ENCODE measurements around the gene EML4.

EML4 gene

DNA sequence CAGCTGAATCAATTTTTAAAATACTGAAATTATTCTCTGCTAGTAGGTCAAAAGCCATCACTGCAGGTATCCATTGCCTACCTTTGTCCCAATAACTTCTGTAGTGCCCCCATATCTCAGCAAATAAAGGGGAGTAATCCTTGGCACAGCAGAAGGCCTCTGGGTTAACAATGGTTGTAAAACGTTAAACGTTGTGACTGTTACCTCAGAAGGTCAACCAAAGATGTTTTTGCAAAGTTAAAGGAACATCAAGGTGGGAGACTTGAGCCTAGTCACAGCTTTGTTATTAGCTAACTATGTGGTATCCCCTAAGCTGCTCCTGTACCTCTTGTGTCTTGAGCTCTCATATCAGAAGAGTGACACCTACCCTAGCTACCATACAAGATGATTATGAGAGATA is 131.4 kb downstream of the EML4 start:
- DNase-seq (ENCODE audit: low read depth in 2 of 2) = no peak

DNA sequence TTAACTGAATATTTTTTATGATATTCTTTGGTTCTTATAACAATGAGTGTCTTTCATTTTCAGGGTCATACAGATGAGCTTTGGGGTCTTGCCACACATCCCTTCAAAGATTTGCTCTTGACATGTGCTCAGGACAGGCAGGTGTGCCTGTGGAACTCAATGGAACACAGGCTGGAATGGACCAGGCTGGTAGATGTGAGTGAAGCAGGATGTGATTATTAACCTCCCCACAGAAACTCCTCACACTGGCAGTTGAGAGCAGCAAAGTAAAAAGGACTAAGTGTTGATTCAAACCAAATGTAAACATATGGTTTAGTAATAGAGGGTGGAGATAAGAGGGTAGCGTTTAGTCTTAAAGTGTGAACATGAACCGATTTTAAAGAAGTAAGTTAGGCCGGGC is 134.1 kb downstream of the EML4 start:
- DNase-seq (ENCODE audit: low read depth in 2 of 2) = no peak

DNA sequence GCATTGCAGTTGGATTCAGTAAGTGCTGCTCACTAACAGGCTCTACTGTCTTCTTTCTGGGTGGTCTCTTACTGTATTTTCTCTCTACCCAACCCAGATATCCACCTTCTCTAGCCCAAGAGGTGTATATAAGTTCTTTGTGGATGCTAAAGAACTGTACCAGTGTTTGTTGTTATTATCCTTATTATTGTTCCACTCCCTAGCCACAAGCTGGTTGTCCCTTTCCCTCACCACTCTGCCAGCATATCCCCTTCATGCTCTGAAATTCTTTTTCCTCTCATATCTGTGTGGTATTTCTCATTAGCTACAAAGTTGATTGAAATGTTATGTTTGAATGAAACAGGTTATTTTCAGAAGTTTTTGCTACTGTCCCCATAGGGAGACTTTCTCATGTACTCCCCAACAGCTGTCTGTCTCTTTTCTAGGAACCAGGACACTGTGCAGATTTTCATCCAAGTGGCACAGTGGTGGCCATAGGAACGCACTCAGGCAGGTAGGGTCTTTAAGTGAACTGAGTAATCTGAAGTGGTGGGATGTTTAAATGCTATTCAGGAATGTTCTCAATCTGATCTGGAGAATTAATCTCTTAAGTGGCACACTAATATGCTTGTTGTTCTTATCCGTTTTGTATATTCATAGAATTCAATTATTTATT is 135.0 kb downstream of the EML4 start:
- no peak for DNase-seq (ENCODE audit: low read depth in 2 of 2)

DNA sequence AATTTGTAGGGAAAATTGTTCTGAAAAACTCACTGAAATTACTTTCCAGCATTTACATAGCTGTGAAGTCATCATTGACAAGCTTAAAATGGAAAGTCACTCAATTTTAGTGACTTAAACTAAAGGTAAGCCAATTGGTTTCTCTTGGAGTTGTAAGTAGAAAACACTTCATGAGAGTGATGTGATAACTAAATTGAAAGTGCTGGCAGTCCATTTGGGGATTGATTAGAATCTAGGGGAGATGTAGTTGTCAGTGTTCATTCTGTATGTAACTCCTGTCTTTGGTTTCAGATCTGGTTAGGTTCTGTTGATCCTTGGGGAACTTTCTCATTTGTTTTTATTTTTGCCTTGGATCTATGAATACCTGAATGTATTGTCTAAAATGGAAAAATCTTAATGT is 138.0 kb downstream of the EML4 start:
- DNase-seq (ENCODE audit: low read depth in 2 of 2) = no peak

DNA sequence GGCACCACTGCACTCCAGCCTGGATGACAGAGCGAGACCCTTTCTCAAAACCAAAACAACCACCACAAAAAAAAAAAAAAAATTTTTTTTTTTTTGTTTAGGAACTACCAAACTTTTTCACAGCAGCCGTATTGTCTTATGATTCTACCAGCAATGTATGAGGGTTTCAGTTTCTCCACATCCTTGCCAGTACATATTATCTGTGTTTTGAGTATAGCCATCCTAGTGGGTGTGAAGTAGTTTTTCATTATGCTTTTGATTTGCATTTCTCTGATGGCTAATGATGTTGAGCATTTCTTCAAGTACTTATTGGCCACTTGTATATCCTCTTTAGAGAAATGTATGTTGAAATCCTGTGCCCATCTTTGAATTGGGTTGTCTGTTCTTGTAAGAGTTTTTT is 140.2 kb downstream of the EML4 start:
- DNase-seq (ENCODE audit: low read depth in 2 of 2) = no peak

DNA sequence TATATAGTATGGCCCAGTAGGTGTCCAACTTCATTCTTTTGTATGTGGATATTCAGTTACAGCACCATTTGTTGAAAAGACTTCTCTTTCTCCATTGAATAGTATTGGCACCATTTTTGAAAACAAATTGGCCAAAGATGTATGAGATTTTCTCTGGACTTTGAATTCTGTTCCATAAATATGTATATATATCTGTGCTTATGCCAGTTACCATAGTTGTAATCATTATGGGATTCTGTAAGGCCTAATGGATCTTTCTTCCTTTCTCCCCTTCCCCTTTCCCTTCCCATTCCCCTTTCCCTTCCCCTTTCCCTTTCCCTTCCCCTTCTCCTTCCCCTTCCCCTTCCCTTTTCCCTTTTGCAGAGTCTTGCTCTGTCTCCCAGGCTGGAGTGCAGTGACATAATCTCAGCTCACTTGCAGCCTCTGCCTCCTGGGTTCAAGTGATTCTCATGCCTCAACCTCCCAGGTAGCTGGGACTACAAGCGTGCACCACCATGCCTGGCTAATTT is 140.9 kb downstream of the EML4 start:
- no peak for DNase-seq (ENCODE audit: low read depth in 2 of 2)

DNA sequence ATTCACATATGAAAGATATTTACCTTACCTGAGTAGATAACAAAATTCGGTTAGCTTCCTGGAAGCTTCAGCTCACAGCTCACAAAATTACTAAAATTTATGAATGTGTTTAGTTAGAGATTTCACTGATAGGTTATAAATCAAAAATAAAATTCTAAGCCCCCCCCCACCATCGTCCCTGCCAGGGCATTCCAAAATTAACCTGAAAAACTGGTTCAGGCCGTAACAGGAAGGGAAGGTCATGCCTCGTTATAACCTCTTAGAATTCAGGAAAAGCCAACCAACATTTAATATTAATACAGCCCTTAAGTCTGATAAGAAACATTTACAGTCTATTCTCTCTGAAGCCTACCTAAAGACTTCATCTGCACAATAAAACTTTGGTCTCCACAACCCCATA is 143.0 kb downstream of the EML4 start:
- no peak for DNase-seq (ENCODE audit: low read depth in 2 of 2)

DNA sequence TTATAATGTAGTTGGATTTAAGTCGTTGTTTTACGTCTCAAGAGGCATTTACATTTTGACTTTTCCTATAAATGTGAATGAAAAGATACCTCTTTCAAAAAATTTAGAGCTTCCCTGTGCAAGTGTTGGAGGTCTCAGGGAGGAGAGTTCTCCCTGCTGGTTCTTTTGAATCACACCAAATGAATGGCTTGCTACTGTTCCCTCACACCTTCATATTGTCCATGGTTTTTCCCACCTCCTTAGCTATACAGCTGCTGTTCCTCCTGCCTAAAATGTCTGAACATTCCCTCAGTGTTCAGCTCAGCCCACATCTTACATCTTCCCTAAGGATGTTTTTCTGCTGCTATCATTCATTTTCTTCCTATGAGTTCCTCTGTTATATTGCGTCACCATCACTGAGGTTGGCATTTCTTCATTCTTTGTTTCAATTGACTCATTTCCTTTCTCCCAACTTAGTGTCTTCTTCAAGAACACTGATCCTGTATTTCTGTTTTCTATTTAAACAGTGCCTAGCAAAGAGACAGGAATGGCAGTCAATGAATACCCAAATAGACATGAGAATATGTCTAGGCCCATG is 145.8 kb downstream of the EML4 start:
- no peak for DNase-seq (ENCODE audit: low read depth in 2 of 2)

DNA sequence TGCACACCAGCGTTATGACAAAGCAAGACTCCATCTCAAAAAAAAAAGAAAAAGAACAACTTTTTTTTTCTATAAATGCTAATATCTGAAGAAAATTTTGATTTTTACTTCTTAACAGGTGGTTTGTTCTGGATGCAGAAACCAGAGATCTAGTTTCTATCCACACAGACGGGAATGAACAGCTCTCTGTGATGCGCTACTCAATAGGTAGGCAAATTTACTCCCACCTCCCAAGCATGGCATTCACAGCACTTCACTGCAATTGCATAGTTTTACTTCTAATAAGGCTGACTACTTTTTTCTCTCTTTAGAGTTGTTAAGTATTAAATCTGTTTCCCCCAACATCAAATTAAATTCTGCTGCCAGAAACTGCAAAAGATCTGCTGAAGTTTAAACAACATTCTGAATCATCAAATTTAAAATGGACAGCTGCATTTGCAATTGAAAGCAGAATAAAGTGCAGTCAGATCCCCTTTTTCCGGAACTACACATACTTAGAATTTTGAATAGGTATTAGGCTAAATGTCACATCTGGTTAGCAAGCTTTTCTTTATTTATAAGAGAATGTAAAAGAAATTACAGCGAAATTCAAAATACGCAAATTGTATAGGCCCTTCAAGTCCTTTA is 146.8 kb downstream of the EML4 start:
- no peak for DNase-seq (ENCODE audit: low read depth in 2 of 2)

DNA sequence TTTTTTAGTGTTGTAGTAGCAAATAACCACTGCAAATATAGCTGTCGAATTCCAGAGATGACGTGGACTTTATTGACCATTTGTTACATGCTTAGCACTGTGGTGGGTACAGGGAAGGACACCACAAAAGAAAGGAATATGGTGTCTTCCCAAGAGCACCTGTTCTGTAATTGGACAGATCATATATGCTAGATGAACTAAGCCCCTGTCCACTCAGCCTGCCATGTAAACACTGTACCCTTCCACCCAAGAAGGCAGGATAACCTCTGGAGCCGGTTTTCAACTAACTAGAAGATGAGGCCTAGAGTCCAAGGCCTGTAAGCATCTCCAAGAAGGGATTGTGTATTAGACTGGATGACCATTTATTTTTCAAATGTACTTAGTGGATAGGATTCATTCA is 147.8 kb downstream of the EML4 start:
- no peak for DNase-seq (ENCODE audit: low read depth in 2 of 2)

DNA sequence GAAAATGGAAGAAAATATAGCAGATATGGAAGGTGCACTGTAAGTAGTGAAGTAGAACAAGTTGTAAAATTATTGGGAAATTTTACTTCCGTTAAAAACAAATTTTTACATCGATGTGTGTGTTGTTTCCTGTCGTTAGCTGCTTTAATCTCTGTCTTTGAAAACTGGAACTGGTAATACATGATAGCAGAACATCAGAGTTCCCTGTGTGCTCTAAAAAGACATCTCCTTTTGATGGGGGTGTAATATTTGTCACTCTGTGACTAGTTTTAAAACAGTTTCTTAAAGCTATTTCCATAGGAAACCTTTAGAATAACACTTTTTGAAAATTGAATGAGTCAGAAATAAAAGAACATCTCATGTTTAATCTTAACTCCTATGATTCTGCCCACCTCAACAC is 148.3 kb downstream of the EML4 start:
- no peak for DNase-seq (ENCODE audit: low read depth in 2 of 2)

DNA sequence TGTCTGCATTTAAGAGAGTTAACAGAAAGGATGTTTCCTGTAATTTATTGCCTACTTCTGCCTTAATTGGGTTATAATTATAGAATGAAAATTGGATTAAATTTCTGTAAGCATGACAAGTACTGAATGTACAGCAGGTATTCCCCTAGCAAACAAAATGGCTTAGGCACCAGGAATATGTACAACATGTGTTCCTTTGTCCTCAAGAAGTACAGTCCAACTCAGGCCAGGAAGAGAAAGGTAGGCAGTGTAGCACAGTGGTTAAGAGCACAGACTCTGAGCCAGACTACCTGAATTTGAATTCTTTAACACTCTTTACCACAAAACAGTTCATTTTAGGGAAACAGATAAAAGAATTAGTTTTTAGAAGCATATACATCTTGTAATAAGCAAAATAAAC is 148.8 kb downstream of the EML4 start:
- no peak for DNase-seq (ENCODE audit: low read depth in 2 of 2)

DNA sequence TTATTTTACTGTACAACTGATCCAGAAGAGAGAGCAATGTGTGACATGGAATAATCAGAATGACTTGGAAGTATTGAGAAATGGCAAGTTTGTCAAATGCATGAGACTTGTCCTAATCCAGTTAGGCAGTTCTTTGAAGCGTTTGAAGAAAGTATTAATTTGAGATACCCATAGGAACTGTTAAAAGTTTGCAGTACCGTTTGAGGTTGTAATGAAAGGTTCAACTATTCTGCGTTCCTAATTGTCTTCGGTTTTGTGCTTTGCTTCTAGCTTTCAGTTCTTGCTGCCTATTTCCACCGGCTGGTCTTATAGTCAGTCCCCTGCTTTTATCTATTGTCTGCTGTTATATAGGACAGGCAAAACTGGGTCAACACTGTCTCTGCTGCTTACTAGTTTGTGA is 150.1 kb downstream of the EML4 start:
- no peak for DNase-seq (ENCODE audit: low read depth in 2 of 2)

DNA sequence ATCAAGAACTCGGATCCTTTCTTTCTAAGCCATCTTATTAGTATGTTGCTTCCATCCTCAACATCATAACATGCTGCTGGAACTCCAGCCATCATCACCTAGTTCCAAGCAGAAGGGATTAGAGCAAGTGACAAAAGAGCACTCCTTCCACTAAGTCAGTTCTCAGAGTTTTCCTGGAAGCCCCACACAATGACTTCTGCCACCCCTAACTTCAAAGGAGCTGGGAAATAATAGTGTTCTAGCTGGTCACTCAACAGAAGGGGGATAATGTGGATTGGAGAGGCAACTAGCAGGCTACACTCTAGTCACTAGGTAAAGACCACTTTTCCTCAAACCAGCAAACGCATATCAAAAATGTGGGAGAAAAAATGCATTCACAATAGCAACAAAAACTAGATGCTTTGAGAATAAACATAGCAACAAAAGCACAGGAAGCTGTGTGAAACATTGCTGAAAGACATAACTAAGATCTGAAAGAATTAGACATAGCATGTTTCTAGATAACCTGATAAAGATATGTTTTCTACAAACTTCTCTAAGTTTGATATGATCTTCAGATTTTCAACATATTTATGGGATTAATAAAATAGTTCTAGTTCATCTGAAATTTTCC is 152.4 kb downstream of the EML4 start:
- no peak for DNase-seq (ENCODE audit: low read depth in 2 of 2)

DNA sequence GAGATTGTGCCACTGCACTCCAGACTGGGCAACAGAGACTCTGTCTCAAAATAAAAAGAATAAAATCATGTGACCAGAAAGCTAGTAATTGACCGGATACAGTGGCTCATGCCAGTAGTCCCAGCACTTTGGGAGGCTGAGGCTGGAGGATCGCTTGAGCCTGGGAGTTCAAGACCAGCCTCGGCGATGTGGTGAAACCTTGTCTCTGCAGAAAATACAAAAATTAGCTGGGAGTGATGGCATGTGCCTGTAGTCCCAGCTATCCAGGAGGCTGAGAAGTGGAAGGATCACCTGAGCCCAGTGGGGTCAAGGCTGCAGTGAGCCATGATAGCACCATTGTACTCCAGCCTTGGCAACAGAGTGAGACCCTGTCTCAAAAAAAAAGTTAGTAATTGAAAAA is 155.1 kb downstream of the EML4 start:
- no peak for DNase-seq (ENCODE audit: low read depth in 2 of 2)

DNA sequence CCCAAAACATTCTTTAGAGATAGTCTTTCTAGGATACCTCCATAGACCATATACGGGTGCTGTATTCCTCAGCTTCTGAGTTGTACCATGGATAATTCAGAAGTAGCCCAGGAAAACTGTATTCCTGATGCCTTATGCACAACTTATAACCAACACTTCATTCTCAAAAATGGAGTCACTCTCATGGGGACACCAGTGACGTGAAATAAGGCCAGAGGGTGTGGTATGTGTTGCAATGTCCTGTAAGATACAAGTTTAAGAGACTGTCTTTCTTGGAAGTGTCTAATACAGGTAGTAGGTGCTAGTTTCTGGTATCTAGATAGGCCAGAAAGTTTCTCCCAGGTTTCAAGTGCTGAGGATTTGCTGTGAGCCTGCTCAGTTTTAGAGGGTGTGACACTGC is 155.8 kb downstream of the EML4 start:
- DNase-seq (ENCODE audit: low read depth in 2 of 2) = no peak

DNA sequence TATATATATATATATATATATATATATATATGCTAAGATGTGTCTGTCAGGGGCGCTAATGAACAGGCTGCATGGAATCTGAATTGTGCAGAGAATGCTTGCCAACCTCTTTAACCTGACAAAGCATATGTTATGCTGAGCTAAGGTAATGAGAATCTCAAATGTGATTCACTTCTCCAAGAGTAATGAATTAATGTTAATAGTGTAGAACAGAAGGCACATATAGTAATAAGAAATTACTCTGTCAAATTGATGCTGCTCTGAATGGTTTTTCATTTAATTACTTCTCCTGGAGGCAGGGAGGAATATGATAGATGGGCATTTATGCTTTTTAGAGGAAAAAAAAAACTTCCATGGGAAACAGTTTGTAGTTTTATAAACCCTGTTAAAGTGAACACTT is 156.5 kb downstream of the EML4 start:
- no peak for DNase-seq (ENCODE audit: low read depth in 2 of 2)

DNA sequence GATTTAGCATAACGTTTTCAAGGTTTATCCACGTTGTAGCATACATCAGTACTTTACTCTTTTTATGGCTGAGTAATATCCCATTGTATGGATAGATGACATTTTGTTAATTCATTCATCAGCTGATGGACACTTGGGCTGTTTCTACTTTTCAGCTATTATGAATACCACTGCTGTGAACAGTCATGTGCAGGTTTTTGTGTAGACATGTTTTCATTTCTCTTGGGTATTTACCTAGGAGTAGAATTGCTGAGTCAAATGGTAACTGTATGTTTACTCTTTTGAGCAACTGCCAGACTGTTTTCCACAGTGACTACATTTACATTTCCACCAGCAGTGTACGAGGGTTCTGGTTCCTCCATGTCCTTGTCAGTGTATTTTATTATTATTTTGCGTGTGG is 158.0 kb downstream of the EML4 start:
- DNase-seq (ENCODE audit: low read depth in 2 of 2) = no peak

DNA sequence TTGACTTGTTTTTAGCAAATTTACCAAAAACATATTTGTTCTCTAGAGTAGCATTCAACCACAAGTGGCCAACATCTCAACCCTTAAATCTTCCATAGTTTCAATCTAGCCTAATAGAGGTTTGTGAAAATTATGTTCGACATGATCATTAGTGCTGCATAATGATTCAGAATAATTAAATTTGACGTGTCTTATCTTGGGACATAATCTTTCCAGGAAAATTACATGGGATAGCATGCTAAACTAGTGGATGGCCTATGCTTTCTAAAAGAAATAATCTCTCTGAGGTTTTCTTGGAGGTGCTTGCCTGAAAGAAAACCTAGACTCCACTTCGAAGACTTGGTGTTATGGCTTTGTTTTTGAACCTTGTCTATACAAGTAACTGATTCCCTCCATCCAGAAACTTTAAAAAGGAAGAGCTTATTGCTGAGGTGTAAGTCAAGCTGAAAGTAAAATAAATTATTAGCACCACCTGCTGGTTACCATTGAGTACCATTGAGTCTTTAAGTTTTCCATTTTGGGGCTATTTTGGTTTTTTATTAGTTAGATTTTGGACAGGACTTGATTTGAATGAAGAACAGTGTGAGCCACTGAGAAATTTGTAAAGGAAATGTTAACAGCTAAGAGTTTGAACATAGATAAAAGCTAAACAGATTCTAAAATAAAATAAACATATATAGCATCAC is 159.1 kb downstream of the EML4 start:
- DNase-seq (ENCODE audit: low read depth in 2 of 2) = no peak

DNA sequence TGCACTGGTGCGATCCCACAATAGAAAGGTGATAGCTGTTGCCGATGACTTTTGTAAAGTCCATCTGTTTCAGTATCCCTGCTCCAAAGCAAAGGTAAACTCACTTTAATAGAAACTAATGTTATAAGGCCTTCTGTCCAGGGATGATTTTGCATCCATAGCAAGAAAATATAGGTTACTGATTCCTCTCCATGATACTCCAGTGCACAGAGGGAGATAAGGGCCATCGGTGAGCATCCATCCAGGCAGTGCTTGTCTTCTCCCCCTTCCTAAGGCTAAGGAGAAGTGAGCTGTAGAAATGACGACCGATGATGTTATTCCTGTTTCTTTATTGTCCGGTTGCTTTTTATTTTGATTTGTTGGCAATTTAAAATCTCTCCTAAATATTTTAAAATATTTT is 159.8 kb downstream of the EML4 start:
- no peak for DNase-seq (ENCODE audit: low read depth in 2 of 2)

DNA sequence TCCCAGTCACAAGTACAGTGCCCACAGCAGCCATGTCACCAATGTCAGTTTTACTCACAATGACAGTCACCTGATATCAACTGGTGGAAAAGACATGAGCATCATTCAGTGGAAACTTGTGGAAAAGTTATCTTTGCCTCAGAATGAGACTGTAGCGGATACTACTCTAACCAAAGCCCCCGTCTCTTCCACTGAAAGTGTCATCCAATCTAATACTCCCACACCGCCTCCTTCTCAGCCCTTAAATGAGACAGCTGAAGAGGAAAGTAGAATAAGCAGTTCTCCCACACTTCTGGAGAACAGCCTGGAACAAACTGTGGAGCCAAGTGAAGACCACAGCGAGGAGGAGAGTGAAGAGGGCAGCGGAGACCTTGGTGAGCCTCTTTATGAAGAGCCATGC is 160.6 kb downstream of the EML4 start:
- DNase-seq (ENCODE audit: low read depth in 2 of 2) = no peak

DNA sequence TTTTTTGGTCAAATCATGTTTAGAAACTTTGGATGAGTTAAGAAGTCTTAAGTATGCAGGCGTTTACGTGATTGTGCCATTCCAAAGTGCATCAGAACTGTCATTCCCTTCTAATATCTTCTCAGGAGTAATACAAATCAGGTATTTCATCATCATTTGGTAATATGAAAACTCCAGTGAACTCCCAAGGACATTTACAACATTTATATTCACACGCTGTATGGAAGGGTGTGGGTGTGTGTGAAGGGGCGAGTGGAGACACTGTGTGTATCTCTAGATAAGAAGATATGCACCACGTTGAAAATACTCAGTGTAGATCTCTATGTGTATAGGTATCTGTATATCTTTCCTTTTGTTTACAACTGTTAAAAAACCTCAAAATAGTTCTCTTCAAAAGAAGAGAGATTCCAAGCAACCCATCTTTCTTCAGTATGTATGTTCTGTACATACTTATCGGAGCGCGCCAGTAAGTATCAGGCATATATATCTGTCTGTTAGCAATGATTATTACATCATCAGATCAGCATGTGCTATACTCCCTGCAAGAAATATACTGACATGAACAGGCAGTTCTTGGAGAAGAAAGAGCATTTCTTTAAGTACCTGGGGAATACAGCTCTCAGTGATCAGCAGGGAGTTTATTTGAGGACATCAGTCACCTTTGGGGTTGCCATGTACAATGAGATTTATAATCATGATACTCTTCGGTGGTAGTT is 162.6 kb downstream of the EML4 start:
- no peak for DNase-seq (ENCODE audit: low read depth in 2 of 2)
